ENCODE data around the gene IL17RD. TPM values are rescaled to one million over a fixed set of nuclear protein-coding genes. Genes with fewer than 3 reads are reported as not detected.

Gene IL17RD
- total RNA-seq, 1 donor from 2014 or later, result 17.2 TPM

DNA sequence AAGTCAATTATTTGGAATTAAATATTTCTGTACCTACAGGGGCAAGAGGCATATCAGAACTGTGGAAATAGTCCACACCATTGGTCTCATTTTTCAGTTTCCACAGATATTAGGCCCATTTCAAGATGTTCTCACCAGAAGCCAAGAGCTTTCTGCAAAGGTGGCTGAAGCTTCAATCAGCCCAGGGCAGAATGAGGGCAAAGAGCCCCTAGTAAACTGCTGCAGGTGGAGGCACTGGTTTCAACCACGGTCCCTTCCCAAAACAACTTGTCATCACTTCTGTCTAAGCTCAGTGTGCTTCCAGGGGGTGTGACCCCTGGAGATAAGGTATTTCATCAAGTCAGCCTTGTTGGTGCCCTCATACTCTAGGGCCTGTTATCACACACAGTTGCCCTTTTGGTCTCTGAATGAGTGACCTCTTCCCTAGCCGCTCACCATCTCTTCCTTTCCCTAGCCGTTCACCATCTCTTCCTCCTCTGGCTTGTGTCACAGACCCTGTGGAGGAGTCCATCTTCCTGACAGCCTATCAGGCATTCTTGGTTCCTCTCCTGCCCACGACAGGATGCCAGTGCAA is 21.2 kb downstream of the IL17RD start:
- intact Hi-C loops (cut with DNase I), result no loop called here
- DNase-seq (ENCODE audit: extremely low spot score in 2 of 2), result no peak
- Histone ChIP-seq H3K4me1 (no peaks in the 10 kb centered on the region), H3K36me3 (no peaks in the 10 kb centered on the region), H3K27me3 (no peaks in the 10 kb centered on the region), H3K27ac (no peak overlapping the region), H3K4me3 (no peak overlapping the region), H3K9me3 (no peaks in the 10 kb centered on the region)
- TF ChIP-seq POLR2AphosphoS5 (IDR thresholded peaks at IDR 0.05; ENCODE audit: insufficient read depth in 1 of 2, low read depth in 1 of 2) (no peak), CTCF (IDR thresholded peaks at IDR 0.05) (no peak), POLR2A (IDR thresholded peaks at IDR 0.05) (no peak)

GRCh38 chr3:57142411-57142723 is 22.8 kb downstream of the IL17RD start:
- no peak overlapping the region for H3K27ac ChIP-seq
- no peaks in the 10 kb centered on the region for H3K27me3 ChIP-seq
- H3K9me3 ChIP-seq, result no peaks in the 10 kb centered on the region
- no peak for DNase-seq (ENCODE audit: extremely low spot score in 2 of 2)
- TF ChIP-seq POLR2A (IDR thresholded peaks at IDR 0.05) (no peak), POLR2AphosphoS5 (IDR thresholded peaks at IDR 0.05; ENCODE audit: insufficient read depth in 1 of 2, low read depth in 1 of 2) (no peak), CTCF (IDR thresholded peaks at IDR 0.05) (no peak)
- H3K36me3 ChIP-seq, result no peaks in the 10 kb centered on the region
- H3K4me1 ChIP-seq, result no peaks in the 10 kb centered on the region
- no peak overlapping the region for H3K4me3 ChIP-seq
- intact Hi-C loops (cut with DNase I), result no loop called here

- Histone ChIP-seq H3K27me3 (no peaks in the 10 kb centered on the region), H3K36me3 (no peaks in the 10 kb centered on the region), H3K4me1 (no peaks in the 10 kb centered on the region), H3K27ac (no peak overlapping the region), H3K4me3 (no peak overlapping the region), H3K9me3 (no peaks in the 10 kb centered on the region)
- intact Hi-C loops (cut with DNase I), result no loop called here
- no peak for TF ChIP-seq CTCF (IDR thresholded peaks at IDR 0.05)
- no peak for TF ChIP-seq POLR2A (IDR thresholded peaks at IDR 0.05)
- no peak for TF ChIP-seq POLR2AphosphoS5 (IDR thresholded peaks at IDR 0.05; ENCODE audit: insufficient read depth in 1 of 2, low read depth in 1 of 2)
- no peak for DNase-seq (ENCODE audit: extremely low spot score in 2 of 2)
Observed at GRCh38 chr3:57141719-57142410, 23.3 kb downstream of the IL17RD start.

- Histone ChIP-seq H3K27me3 (no peaks in the 10 kb centered on the region), H3K27ac (no peak overlapping the region), H3K9me3 (no peaks in the 10 kb centered on the region), H3K4me1 (no peaks in the 10 kb centered on the region), H3K4me3 (no peak overlapping the region), H3K36me3 (no peaks in the 10 kb centered on the region)
- intact Hi-C loops (cut with DNase I), result no loop called here
- DNase-seq (ENCODE audit: extremely low spot score in 2 of 2), result no peak
- TF ChIP-seq POLR2AphosphoS5 (IDR thresholded peaks at IDR 0.05; ENCODE audit: insufficient read depth in 1 of 2, low read depth in 1 of 2), result no peak
- TF ChIP-seq POLR2A (IDR thresholded peaks at IDR 0.05), result no peak
- no peak for TF ChIP-seq CTCF (IDR thresholded peaks at IDR 0.05)
Observed at GRCh38 chr3:57140894-57141293, 24.3 kb downstream of the IL17RD start.

DNA sequence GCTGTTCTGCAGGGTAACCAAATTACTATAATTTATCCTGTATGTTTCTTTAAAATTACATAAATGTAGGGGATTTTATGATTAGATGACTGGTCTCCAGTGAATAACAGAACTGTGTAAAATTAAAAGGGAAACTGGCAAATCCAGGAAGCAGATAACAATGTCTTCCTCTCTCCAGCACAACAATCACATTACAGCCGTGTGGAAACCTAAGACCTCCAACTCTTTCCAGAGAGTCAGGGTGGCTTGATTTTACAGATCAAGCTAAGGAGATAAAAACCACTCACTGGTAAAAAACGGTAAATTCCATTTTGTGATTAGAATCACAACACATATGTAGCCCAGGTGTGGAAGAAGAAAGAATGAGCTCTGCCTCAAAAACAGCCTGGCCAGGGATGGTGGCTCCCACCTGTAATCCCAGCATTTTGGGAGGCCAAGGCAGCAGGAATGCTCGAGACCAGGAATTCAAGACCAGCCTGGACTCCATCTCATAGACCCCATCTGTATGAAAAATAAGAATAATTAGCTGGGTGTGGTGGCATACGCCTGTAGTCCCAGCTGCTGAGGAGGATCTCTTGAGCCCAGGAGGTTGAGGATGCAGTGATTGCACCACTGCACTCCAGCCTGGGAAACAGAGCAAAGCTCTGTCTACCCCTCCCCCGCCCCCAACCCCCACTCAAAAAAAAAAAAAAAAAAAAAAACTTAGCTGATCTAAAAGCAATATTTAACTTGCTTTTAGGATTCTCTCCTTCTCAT is 29.0 kb downstream of the IL17RD start:
- no peak for TF ChIP-seq POLR2A (IDR thresholded peaks at IDR 0.05)
- no peak for TF ChIP-seq POLR2AphosphoS5 (IDR thresholded peaks at IDR 0.05; ENCODE audit: insufficient read depth in 1 of 2, low read depth in 1 of 2)
- no peak for TF ChIP-seq CTCF (IDR thresholded peaks at IDR 0.05)
- H3K4me1 ChIP-seq, result peaks cover 5% of the 10 kb centered on the region
- no peak overlapping the region for H3K27ac ChIP-seq
- H3K4me3 ChIP-seq, result no peak overlapping the region
- H3K9me3 ChIP-seq, result no peaks in the 10 kb centered on the region
- DNase-seq (ENCODE audit: extremely low spot score in 2 of 2), result no peak
- no peaks in the 10 kb centered on the region for H3K36me3 ChIP-seq
- intact Hi-C loops (cut with DNase I), result no loop called here
- no peaks in the 10 kb centered on the region for H3K27me3 ChIP-seq

Data from vagina (tissue), 2 donors.